Fibroblast of the aortic adventitia (primary cell): ENCODE measurements around the gene FMNL2. TPM values are rescaled to one million over a fixed set of nuclear protein-coding genes. Genes with fewer than 3 reads are reported as not detected.

Experiments used
- DNase-seq: peaks from one replicate; pipeline ENCODE4 v3.0.0-alpha.2; 2010; ENCODE audit warnings: low read depth
- H3K4me3 ChIP-seq: 2 replicates; pipeline ENCODE4 v1.5.1; 2011; ENCODE audit warnings: low read depth, mild to moderate bottlenecking, control low read depth, low read length, moderate library complexity
- CTCF ChIP-seq: IDR thresholded peaks from 2 replicates; pipeline ENCODE4 v1.5.1; 2011; ENCODE audit warnings: mild to moderate bottlenecking, low read length, control low read depth, inconsistent platforms; ENCODE audit not compliant: insufficient read depth
- total RNA-seq: library from RNA; depleted of rRNA; stranded (reverse); fragments of >200 nt; gene quantifications from 2 replicates; pipeline ENCODE4 v1.2.3, GENCODE V29; 2012; ENCODE audit warnings: low replicate concordance

FMNL2 gene
- total RNA-seq, 1 donor: 23.6 TPM

- no peak overlapping the region for H3K4me3 ChIP-seq
- DNase-seq: no peak
- TF ChIP-seq CTCF: no peak
Measured at GRCh38 chr2:152370783-152371182, 35.8 kb downstream of the FMNL2 start.

GRCh38 chr2:152372438-152372984 lies 37.5 kb downstream of the FMNL2 start:
- no peak for DNase-seq
- no peak for TF ChIP-seq CTCF
- no peak overlapping the region for H3K4me3 ChIP-seq

- no peak for DNase-seq
- no peak for TF ChIP-seq CTCF
- no peak overlapping the region for H3K4me3 ChIP-seq
Measured at GRCh38 chr2:152375174-152375573, 40.2 kb downstream of the FMNL2 start.

- DNase-seq: no peak
Measured at GRCh38 chr2:152376385-152376784, 41.4 kb downstream of the FMNL2 start.

GRCh38 chr2:152376968-152377367 lies 42.0 kb downstream of the FMNL2 start:
- DNase-seq: peak; percentile 45
- TF ChIP-seq CTCF: no peak
- no peak overlapping the region for H3K4me3 ChIP-seq

More at GRCh38 chr2:152376385-152376784, 41.4 kb downstream of the FMNL2 start:
- TF ChIP-seq CTCF: no peak
- no peak overlapping the region for H3K4me3 ChIP-seq

GRCh38 chr2:152379089-152379488 lies 44.1 kb downstream of the FMNL2 start:
- no peak overlapping the region for H3K4me3 ChIP-seq
- no peak for TF ChIP-seq CTCF
- DNase-seq: no peak
